Ishikawa (cell line): ENCODE results near the gene ENHO.

Experiments
- CEBPB ChIP-seq: IDR thresholded peaks from 2 replicates; pipeline ENCODE4 v1.6.1; 2012
- CREB1 ChIP-seq: IDR thresholded peaks from 2 replicates; pipeline ENCODE4 v1.6.1; 2012; ENCODE audit warnings: low read depth
- EGR1 ChIP-seq: IDR thresholded peaks from 2 replicates; pipeline ENCODE4 v1.6.1; 2012
- EP300 ChIP-seq: IDR thresholded peaks from 2 replicates; pipeline ENCODE4 v1.6.1; 2012; ENCODE audit warnings: borderline replicate concordance
- FOXM1 ChIP-seq: IDR thresholded peaks from 2 replicates; pipeline ENCODE4 v1.6.1; 2012; ENCODE audit warnings: low read depth, borderline replicate concordance
- MAX ChIP-seq: IDR thresholded peaks from 2 replicates; pipeline ENCODE4 v1.6.1; 2012
- NFIC ChIP-seq: IDR thresholded peaks from 2 replicates; pipeline ENCODE4 v1.6.1; 2012
- RAD21 ChIP-seq: IDR thresholded peaks from 2 replicates; pipeline ENCODE4 v1.6.1; 2012; ENCODE audit warnings: low read depth
- REST ChIP-seq: IDR thresholded peaks from 2 replicates; pipeline ENCODE4 v1.6.1; 2012; ENCODE audit warnings: low read depth, mild to moderate bottlenecking
- TAF1 ChIP-seq: IDR thresholded peaks from 2 replicates; pipeline ENCODE4 v1.6.1; 2012; ENCODE audit warnings: low read depth, mild to moderate bottlenecking
- TCF12 ChIP-seq: IDR thresholded peaks from 2 replicates; pipeline ENCODE4 v1.6.1; 2012; ENCODE audit warnings: low read depth
- TEAD4 ChIP-seq: IDR thresholded peaks from 2 replicates; pipeline ENCODE4 v1.6.1; 2012
- USF1 ChIP-seq: IDR thresholded peaks from 2 replicates; pipeline ENCODE4 v1.6.1; 2012
- YY1 ChIP-seq: IDR thresholded peaks from 2 replicates; pipeline ENCODE4 v1.6.1; 2012; ENCODE audit warnings: low read depth
- ZBTB7A ChIP-seq: IDR thresholded peaks from 2 replicates; pipeline ENCODE4 v1.6.1; 2012; ENCODE audit warnings: low read depth

The ENHO gene

GRCh38 chr9:34486572-34486971 lies 36.2 kb downstream of the ENHO start:
- TF ChIP-seq TEAD4, result no peak
- no peak for TF ChIP-seq EGR1
- TF ChIP-seq RAD21, result no peak
- TF ChIP-seq CREB1, result no peak
- TF ChIP-seq EP300, result no peak
- TF ChIP-seq NFIC, result no peak
- no peak for TF ChIP-seq USF1

- TF ChIP-seq REST, result no peak
- TF ChIP-seq CEBPB, result no peak
- no peak for TF ChIP-seq RAD21
- no peak for TF ChIP-seq NFIC
These were observed 37.0 kb downstream of the ENHO start for GRCh38 chr9:34485822-34486221.

- TF ChIP-seq TEAD4 (peak; percentile 28; the same call in 1 of the 2 replicates), EP300 (no peak)
These were observed 38.1 kb downstream of the ENHO start for GRCh38 chr9:34484678-34485077.

- TF ChIP-seq TCF12 (no peak), EGR1 (no peak), YY1 (no peak), FOXM1 (no peak), MAX (no peak), ZBTB7A (no peak), USF1 (no peak), EP300 (no peak)
These were observed 43.3 kb downstream of the ENHO start for GRCh38 chr9:34479431-34479866.

- no peak for TF ChIP-seq EGR1
- no peak for TF ChIP-seq USF1
- TF ChIP-seq TAF1, result no peak
- TF ChIP-seq CEBPB, result no peak
- TF ChIP-seq TEAD4, result no peak
- TF ChIP-seq ZBTB7A, result no peak
- TF ChIP-seq MAX, result no peak
- no peak for TF ChIP-seq RAD21
These were observed 45.2 kb downstream of the ENHO start for GRCh38 chr9:34477541-34477940.

GRCh38 chr9:34475097-34475496 lies 47.7 kb downstream of the ENHO start:
- TF ChIP-seq YY1 (no peak), CREB1 (no peak), FOXM1 (no peak), TEAD4 (no peak), TCF12 (no peak), NFIC (no peak), MAX (no peak), ZBTB7A (no peak), USF1 (no peak), TAF1 (no peak), CEBPB (no peak), RAD21 (no peak), EP300 (no peak), REST (no peak)
